Dedifferentiated amniotic fluid mesenchymal stem cell (primary cell): ENCODE results near the gene RPS21.
"Not testable (repeated sequence)": the region's sequence is repeated elsewhere in the genome, so short reads cannot be mapped to it uniquely, and the experiment has no call there.

Experiments
- DNase-seq: peaks from one replicate; pipeline ENCODE4 v3.0.0-alpha.2; 2016; ENCODE audit errors: extremely low spot score

RPS21 gene

DNA sequence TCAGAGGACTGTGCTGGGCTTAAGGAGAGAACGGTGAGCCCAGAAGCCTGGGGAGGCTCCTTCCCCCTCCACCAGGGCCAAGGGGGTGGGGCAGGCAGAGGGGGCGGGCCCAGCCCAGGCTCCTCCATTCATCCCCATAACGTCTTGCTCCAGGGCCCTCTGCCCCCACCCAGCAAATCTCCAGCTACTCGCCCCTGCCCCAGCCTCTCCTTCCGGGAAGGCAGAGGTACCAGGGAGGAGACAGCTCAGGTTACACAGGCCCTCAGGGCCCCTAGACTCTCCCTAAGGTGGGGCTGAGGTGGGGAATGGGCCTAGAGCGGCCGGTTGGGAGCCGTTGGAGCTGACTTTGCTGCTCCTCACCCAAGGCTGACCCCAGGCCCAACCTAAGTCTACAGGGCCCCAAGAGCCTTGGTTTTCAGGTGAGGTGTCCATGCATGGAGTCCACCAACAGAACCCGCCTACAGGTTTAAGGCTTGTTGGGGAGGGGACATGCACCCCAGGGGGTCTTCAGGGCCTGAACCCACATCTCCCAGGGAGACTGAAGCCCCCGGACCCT, 21.0 kb upstream of the RPS21 start:
- DNase-seq = no peak

DNA sequence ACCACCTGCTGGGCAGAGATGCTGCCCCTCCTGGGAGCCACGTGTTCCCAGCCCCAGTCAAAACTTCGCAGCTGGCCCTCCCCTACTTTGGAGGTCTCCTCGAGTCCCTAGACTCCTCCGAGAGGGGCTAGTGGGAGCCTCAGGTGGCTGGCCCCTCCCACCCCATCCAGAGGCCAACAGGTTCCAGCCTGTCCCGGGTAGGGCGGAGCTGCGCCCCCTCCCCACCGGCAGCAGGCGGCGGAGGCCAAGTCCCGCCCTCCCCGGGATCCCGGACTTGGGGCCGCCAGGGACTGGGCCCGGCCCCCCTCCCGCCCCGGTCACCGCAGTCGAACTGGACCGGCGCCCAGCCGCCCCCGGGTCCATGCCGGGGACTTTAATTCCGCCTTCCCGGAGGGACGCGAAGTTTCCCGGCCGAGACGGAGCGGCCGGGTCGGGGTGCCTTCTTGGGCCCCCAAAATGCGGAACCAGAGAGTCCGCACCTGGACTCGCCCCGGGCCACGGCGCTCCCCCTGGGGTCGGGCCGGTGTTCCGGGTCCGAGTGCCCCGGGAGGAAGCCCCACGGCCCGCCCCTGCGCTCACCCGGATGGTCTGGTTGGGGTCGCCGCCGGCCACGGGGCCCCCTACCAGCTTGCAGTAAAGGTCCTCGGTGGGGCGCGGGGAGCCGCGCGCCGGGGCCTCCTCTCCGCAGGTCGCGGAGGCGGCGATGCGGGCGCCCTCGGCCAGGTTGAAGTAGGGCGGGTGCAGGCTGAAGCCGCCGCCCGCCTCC, 20.4 kb upstream of the RPS21 start:
- no peak for DNase-seq

DNA sequence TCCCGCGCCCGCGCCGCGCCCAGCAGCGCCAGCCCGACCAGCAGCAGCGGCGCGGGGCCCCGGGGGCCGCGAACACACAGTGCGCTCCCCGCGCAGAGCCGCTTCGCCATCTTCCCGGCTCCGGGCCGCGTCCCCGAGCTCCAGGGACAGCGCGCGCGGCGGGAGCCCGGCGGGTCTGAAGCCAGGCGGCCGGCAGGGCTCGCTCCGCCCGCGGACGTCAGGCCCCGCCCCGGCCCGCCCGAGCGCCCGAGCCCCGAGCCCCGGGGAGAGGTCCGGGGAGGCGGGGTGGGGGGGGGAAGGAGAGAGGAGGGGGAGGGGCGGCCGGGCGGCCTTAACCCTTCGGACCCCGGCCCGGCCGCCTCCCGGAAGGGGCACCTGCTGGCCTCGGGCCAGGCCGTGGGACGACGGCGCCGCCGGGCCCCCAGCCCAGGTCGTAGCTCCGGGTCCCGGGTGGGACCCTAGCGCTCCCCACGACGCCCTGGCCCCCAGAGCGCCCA, 19.7 kb upstream of the RPS21 start, which contains the start of gene LAMA5:
TSS of gene LAMA5 (minus strand) at position 177 of the 497 bp plus-strand sequence. CDS start at position 110, 67 bp downstream.
- no peak for DNase-seq

DNA sequence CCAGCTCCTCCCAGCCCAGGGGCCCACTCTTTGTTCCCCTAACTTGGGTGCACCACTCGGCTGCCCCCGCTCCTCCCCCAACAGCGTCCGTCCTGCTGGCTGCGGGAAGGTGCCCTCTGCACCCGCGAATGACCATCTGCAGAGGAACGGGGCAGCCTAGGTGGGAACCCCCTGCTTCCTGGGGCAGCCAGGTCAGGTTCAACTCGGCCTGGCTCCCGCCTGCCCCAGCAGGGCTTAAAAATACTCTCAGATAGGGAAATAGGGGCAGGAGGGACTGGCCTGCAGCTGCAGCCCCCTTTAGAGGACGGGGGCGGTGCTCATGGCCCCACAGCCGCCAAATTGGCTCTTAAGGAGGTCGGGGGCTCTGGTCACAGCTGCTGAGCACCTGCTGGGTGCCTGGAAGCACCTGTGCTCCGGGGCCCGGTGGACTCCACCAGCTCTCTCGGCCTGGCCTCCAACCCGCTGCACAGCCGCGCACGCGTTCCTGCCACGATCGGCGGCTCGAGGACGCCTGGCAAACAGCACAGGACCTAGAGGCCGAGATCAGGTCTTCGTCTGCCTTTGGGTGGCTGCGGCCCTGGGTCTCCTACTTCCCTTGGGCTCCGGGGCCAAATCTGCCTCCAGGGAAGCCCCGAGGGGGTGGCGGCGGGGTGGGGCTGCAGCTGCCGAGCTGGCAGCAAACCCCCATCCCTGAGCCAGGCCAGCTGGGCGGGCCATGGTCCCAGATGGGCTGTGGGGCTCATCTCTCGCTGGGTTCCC, 19.1 kb upstream of the RPS21 start:
- DNase-seq = no peak

DNA sequence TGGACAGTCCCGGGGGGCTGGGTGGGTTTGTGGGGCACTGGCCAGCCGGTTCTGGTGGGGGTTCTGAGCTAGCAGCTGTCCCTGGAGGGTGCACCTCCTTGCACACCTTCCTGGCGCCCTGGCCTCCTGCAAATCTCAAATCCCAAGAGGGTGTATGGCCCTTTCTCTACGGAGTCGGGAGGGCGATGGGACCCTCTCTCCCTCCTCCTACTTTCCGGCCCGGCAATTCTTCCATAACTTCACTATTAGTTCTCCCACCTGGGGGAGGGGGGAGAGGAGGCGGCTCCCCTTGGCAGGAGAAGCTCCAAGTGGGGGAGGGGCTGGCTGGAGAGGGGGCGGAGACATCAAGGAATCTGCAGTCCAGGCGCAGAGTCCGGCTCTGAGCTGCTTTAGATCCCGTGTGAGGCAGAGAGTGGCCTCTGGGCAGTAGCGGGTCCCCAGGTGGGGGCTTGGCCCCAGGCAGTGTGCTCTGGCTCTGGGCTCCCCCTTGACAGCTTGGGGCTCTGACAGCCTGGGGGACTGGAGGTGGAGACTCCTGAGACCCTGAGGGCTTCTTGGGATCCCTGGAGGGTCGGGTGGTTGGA, 18.4 kb upstream of the RPS21 start:
- no peak for DNase-seq

DNA sequence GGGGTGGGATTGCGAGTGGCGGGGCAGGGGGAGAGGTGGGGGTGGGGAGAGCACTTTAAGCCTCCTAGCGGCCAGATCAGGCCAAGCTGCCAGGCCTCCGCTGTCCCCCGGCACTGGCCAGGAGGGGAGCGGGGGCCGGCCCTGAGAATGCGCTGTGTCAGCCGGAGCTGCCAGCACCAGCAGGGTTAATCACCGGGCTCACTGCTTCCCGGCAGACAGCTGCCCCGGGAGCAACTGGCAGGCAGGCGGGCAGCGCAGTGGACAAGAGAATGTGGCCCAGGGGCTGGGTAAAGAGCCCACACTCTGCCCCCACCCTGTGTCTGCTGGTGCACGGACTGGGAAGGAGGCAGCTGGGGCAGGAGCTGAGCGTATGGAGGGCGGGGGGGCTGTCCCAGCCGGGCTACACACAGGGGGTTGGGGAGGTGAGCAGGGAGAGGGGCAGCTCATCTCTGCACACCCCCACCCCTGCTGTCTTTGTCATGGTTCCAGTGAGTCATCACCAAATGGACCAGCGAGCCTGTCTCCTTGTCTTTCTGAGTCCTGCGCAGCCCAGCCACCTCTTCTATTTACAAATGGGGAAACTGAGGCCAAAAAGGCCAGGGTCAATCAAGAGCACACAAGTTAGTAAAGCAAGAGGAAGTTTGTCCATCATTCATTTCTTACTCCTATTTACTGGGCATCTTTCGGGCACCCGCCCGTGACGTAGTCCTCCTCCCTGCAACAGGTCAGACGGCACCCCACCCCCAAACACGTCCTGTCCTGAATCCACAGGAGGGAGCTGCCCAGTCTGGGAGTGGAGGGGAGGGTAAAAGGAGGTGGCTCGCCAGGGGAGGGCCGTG, 17.7 kb upstream of the RPS21 start:
- DNase-seq = no peak

DNA sequence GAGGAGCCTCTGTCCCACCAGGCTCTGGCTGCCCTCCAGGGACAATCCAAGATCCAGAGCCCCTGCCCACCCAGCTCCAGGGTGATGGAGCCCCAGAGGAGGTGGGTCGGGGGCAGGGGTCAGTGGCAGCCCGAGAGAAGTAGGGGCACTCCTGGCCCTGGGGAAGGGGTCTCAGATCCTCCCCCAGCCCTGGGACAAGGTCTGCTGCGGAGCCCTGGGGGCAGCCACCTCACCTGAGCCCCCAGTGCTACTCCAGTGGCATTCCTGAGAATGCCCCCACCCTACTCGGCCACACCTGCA, 17.1 kb upstream of the RPS21 start:
- DNase-seq = no peak

DNA sequence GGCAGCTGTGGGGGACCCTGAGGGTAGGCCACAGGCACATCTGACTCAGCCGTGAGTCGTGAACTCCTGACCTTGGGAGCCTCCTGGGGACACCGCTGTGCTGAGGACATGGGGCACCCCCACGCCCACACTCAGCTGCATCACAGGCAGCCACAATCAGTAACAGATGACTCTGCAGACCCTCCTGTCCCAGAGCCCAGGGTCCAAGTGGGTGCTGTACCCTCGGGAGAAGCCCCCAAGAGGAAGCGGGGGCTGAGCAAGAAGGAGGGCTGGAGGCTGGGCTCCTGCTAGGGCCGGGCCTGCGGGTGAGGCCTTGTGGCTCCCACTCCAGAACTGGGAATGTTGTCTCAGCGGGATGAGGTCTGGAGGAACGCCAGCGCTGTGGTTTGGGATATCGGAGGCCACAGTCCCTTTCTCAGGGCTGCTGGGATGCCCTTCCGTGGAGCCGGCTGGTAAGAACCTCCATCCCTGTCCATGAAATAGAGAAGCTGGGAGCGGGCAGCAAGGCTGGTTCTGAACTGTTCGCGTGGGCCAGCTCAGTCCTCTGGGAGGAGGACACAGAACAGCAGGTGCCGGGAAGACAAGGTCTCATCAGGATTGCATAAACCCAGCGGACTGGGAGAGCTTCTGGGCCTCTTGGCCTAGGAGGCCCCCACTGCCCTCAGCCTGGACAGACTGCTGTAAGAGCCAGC, 16.6 kb upstream of the RPS21 start:
- DNase-seq = peak; percentile 18

DNA sequence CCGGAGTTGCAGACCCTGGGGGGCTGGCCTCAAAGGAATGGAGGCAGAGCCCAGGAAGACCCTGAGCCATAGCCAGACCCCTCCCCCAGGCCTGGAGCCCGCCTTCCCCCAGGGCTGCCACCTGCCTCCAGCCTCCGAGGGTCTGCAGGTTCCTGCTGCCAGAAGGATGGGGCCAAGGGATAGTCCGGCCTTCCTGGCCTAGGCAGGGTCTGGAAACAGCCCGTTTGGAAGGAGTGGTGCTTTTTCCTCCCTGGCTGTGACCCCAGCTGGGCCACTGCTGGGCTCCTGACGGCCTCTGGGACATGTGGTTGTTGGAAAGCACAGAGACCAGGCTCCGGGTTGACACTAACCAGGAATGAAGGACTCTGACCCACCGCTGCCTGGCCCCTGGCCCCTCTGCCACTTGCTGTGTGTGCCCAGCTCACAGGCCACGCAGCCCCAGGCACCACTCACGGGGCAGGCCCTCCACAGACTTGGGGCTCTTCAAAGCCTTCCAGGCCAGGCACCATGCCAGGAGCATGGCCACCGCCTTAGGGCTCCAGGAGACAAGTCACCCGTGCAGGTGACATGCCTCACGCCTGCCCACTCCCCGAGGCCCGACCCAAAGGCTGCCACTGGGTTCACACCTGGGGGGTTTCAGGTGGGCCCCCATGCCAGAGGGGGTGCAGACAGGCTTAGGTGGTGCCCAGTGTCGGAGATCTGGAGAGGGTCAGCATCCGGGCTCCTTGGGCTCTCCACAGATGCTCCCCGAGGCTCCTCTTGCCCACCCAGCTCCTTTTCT, 15.9 kb upstream of the RPS21 start:
- no peak for DNase-seq

DNA sequence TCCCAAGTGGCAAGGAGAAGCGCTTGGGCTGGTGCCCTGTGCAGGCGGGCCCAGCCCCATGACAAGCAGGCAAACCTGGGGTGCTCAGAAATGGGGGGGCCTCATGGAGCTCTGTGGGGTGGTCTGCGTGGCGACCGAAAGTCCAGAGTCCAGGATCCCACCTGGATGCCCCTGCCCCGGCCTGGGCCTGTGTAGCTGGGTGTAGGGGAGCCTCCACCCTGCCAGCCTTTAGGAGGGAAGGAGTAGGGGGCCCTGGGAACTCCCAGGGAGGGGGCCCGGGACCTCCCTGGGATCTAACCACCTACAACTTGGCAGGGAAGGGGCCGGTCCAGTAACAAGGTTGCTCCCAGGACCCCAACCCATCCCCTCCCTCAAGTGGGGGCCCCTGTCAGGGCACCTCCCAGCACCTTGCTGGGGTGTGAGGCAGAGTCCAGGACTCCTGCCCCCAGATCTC, 15.3 kb upstream of the RPS21 start:
- no peak for DNase-seq

DNA sequence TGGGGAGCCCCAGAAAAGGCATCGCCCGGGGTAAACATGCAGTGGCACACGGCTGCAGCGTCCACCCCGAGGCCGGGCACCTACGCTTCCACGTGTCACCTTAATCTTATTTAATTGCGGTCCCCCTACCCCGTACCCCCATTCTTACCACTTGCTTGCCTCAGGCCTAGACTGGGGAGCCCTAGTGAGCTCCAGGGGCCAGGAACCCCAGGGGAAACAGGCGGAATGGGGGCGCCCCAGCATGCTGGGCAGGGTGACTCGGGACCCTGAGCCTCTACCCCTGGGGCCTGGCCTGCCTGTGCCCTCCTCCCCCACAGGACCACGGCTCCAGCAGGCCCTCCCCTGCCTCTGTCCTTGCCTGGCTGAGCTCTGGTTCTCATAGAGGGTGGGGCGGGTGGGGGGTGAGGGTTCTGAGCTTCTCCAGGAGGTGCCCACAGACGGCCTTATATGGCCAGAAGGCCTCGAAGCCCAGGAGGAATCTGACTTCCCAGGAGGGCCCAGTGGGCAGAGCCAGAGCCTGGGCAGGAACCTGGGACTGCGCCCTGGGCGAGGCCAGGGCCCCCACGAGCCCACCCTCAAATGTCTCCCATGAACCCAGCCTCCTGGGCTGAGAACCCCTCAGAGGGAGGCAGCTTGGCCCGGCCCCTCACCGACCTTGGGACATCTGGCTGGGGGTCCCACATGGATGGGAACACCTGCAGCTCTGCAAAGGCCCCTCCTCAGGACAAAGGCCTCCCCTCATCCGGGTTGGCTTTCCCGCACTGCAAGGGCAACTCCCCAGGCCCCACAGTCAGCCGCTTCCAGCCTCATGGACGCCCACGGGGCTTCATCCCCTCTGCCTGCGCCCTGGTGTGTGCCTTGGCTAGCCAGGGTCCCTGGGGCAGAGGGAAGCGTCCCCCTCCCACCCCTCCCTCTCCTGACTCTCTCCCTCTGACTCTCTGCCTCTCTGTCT, 14.6 kb upstream of the RPS21 start:
- no peak for DNase-seq

DNA sequence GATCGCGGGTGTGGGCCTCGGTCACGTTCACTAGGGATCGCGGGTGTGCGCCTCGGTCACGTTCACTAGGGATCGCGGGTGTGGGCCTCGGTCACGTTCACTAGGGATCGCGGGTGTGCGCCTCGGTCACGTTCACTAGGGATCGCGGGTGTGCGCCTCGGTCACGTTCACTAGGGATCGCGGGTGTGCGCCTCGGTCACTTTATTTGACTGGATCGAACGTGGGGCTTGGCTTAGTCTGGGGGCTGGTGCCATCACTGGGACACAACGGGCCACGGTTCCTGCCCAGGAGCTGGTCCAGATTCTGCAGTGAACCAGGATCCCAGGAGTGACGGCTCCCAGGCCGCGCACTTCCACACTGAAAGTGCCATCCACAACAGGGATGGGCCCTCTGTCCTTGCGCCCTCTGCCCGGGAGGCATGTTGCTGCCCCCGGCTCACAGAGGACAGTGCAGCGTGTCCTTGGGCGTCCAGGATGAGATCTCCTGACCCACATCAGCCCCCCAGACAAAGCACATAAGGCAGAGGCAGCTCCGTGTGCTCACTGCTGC, 13.2 kb upstream of the RPS21 start:
- not testable (repeated sequence) for DNase-seq

DNA sequence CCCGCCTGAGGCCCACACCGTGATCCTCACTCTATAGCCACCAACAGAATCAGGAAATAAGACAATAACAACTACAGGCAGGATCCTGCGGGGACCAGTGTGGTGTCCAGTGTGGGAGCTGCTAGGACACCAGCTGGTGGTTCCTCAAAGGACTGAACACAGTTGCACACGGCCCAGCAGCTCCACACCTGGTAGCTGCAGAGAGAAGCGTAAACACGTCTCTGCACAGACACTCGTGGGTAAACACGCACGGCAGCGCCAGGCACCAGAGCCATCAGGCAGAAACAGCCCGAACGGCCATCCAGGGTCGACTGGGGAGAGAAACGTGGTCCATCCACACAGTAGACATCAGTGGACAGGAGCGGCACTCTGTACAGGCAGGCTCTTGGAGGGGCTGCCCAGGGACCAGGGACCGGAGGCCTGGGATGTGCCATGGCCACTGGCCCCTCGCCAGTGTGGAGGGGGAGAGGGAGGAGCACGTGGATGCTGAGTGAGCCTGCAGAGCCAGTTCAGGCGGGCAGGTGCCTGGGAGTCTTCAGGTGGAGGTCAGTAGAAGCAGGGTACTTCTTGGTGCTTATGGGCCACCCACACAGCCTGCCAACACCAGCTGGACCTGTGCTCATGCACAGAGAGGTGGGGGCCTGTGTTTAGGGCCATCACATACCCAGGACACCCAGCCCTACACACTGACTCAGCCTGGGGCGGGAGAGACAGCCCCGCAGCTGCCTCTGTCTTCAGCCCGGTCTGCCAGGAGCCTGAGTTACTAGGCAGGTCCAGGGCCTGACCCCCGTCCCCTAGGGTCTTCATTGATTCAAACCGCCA, 12.4 kb upstream of the RPS21 start:
- DNase-seq = no peak

DNA sequence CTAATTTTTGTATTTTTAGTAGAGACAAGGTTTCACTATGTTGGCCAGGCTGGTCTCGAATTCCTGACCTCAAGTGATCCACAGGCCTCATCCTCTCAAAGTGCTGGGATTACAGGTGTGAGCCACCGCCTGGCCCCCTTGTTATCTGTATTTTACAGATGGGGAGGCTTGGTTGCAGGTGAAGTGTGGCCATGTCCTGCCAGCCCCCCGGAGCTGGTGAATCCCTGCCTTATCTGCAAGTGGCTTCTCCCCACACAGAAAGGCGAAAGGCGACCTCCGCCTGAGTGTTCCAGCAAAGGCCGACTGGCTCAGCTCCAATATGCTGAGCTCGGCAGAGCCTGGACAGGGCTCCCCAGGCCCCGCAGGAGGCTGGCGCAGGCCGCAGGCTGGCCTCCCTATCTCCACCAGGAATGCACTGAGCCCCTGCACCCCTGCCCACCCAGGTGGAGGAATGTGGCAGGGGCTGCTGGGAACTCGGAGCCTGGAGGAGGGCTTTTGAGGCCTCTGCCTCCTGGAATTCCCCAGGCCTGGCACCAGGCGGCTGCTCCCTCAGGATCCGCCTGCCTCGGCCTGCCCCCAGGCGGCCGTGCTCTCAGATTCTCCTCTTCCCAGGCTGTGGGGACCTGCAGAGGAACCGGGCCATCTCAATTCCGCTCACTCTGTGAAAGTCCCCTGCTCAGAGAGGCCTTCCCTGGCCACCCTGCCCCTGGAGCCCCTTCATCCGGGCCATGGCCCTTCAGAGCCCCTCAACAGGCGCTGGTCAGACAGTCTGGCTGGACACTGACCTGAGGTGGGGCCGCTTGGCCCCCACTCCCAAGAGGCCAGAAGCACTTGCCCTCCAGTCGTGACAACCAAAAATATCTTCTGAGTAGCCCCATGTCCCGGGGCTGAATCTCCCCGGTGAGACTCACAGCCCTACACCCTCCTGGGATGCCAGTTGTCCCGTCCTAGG, 10.5 kb upstream of the RPS21 start:
- no peak for DNase-seq

DNA sequence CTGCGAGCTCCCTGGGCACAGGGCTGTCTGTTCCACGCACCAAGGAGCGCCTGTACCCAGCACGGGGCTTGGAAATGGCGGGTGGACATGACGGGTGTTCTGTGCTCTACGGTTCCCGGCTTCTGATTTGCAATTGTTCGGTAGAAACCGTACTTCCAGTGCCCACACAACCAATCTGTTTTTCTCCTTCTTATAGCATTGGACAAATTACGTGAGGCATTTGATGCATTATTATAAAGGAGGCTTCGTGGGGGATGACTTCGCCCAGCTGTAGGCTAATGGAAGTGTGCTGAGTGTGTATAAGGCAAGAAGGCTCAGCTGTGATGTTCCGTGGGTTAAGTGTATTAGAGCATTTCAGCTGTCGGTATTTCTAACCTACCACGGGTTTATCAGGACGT, 9.8 kb upstream of the RPS21 start:
- no peak for DNase-seq

DNA sequence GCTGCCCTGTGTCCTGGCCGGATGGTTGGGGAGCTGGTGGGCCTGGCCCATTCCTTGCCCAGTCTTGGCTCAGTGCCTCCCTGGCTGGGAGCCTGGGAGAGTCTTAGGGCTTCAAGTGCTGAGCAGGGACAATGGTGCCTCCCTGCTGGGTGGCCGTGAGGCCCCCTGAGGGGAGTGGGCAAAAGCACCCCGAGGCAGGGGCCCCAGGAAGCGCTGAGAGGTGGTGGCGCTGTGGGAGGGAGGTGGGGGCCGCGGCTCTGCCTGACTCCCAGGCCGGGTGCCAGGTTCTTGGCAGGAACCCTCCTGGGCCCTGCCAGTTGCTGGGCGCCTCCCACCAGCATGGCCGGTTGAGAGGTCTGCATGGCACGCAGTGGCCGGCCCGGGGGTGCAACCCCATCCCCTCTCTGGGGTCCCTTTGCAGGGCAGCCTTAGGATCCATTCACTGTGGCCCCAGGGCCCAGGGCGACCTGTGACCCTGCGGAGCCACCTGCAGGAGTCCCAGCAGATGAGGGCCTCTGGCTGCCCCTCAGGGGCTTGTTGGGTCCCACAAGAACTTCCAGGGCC, 9.2 kb upstream of the RPS21 start:
- DNase-seq = no peak
